Activated naive CD4-positive, alpha-beta T cell treated with anti-CD3 and anti-CD28 coated beads, Interleukin-2, amount 50 U/mL, for 72 hours (primary cell): ENCODE measurements around the gene INTS15. TPM values are rescaled to one million over a fixed set of nuclear protein-coding genes. Genes with fewer than 3 reads are reported as not detected.

ENCODE experiments used
- ATAC-seq, 2 donors: fragments of 150-1000 bp; cut with Tn5 transposase; 2 replicates each; pipeline ENCODE4 v1.10.0; 2021; ENCODE audit warnings: mild to moderate bottlenecking in 2 of 2, moderate library complexity in 2 of 2
- DNase-seq, 2 donors: peaks; one replicate each; pipeline ENCODE4 v3.0.0; 2021 to 2022; ENCODE audit warnings: low spot score in 2 of 2
- H3K27ac Mint-ChIP-seq, 2 donors: one replicate each; pipeline ENCODE4 v1.8.0; 2022; ENCODE audit warnings: mild to moderate bottlenecking in 2 of 2, mixed read lengths in 2 of 2
- H3K36me3 Mint-ChIP-seq, 2 donors: one replicate each; pipeline ENCODE4 v1.8.0; 2022; ENCODE audit warnings: mixed read lengths in 2 of 2
- H3K9me3 Mint-ChIP-seq, 2 donors: one replicate each; pipeline ENCODE4 v1.8.0; 2022; ENCODE audit warnings: mixed read lengths in 2 of 2
- total RNA-seq, 2 donors: library from RNA; stranded (reverse); gene quantifications; one replicate each; pipeline ENCODE4 v1.2.3, GENCODE V29; 2022

Gene INTS15
- total RNA-seq, 2 donors from 2014 or later, result 22.5 to 26.2 TPM

DNA sequence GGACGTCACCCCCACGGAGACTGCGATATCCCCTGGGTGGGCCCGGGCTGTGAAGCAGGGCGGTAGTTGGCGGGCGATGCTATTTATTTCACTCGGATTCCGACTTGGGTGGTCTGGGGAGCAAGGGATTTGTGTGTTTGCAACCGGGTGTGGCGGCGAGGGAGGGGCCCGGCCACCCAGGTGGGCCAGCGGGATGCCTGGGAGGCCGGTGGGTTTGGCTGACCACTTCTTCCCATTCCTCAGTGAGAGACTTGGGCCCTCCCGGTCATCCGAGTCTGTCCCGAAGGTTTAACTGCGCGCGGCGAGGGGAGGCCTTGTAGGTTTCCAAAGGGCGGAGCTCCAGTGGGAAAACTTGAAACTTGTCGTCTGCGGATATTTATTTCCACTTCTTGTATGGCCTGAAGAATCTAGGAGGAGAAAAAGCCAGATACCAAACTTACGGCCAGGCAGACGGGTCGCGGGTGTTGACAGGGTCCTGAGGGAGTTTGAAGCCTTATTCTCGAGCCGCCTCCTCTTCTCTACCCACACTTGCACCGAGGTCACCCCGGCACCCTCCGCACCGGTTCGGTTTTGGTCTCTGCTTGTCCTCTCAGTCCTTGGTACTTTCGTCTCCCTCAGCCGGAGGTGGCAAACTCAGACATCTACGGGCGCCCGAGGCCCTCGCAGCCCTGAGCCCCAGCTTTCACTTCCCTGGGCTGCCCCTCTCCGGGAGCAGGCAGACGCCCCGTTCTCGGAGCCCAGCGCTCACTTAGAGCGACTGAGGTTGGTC lies 65.2 kb downstream of the INTS15 start:
- H3K9me3 Mint-ChIP-seq, result peaks cover 0 to 5% of the 10 kb centered on the region in 2 donors

DNA sequence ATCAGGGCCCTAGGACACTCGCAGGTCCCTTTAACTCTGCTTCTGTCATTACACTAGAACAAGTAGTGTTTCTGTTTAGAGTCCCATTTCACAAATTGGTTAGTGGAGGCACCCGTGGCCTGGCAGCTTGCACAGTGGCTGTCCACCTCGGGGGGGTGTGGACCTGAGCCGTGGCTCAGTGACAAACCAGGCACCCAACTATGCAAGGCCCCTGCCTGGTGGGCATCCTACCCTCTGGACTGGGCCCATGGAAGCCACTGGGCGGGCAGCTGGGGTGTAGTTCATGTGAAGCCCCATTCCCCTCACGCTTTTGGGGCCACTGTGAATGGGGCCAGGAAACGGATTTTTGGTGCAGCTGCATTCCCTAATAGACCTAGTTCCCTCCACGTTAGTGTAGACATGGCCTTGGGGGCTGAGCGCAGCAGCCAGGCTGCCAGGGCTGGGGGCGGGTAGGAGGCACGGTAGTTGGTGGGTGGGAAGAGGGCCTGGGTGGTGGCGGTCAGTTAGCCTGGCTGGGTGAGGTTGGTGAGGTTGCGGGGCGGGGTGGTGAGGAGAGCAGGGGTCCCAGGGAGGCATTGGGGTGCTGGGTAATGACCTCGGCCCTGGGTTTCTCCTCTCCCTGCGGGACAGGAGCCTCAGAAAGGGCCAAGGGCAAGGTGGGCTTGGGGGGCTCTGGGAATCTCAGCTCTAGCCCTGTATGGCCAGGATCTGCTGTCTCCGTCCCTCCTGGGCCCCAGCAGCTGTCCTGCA lies 66.0 kb downstream of the INTS15 start:
- Mint-ChIP-seq H3K27ac (no peak overlapping the region), H3K9me3 (peaks cover 0 to 3% of the 10 kb centered on the region in 2 donors), H3K36me3 (peaks cover 7 to 18% of the 10 kb centered on the region in 2 donors)
- peak in 1 of 2 donors; percentile 19 for ATAC-seq
- no peak for DNase-seq

More for the DNA sequence above, 65.2 kb downstream of the INTS15 start:
- peaks cover 15 to 26% of the 10 kb centered on the region in 2 donors for H3K36me3 Mint-ChIP-seq
- peak overlapping the region in 1 of 2 donors; percentile 68 for H3K27ac Mint-ChIP-seq
- ATAC-seq (no peak), DNase-seq (no peak)

DNA sequence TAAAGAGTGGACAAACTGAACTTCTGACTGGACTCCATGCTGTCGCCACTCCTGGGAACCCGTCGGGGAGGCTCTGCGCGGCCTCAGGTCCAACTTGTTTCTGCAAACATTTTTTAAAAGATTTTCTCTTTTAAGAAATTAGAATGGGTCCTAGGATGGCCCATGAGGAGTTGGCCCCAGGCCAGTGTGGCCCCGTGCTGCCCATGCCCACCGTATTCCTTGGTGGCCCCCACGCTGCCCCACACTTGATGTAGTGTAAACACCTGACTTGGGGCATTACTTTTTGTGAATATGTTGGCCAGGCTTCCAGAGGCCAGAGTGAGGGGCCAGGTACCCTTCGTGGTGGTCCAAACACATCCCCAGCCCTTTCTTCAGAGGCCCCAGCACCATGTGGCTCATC lies 66.6 kb downstream of the INTS15 start:
- ATAC-seq, result no peak
- Mint-ChIP-seq H3K27ac (no peak overlapping the region), H3K9me3 (no peaks in the 10 kb centered on the region), H3K36me3 (peaks cover 4 to 12% of the 10 kb centered on the region in 2 donors)
- DNase-seq, result no peak

Other genes with a start within 250 kb of the INTS15 start
- gene FAM220A, start 241.1 kb upstream of the INTS15 start, total RNA-seq, result 10 to 100 TPM in 1 of 2 donors, 1 to 10 TPM in 1; 6.6 to 12.4 TPM
- 100 to 1,000 TPM; 118 to 183 TPM for gene RAC1, start 215.5 kb upstream of the INTS15 start, total RNA-seq
- 10 to 100 TPM; 19.1 to 20.7 TPM for gene DAGLB, start 142.1 kb upstream of the INTS15 start, total RNA-seq
- 10 to 100 TPM; 55.9 to 59.7 TPM for gene KDELR2, start 105.9 kb upstream of the INTS15 start, total RNA-seq
- gene GRID2IP, start 38.6 kb upstream of the INTS15 start, total RNA-seq, result under 1 TPM; 0.21 to 0.30 TPM
- 10 to 100 TPM; 25.7 to 40.6 TPM for gene ZDHHC4, start 12.6 kb upstream of the INTS15 start, total RNA-seq
- 1 to 10 TPM in 1 of 2 donors, under 1 TPM in 1; 0.89 to 1.7 TPM for gene ZNF853, start 25.6 kb downstream of the INTS15 start, total RNA-seq
- 10 to 100 TPM; 23.2 to 28.9 TPM for gene ZNF316, start 47.3 kb downstream of the INTS15 start, total RNA-seq
- gene ZNF12, start 116.9 kb downstream of the INTS15 start, total RNA-seq, result 10 to 100 TPM; 11.4 to 25.1 TPM
- gene RSPH10B2, start 164.1 kb downstream of the INTS15 start, total RNA-seq, result under 1 TPM; 0.68 to 0.77 TPM
- 10 to 100 TPM; 44.7 to 90.1 TPM for gene CCZ1B, start 236.3 kb downstream of the INTS15 start, total RNA-seq